SK-N-SH treated with all-trans-retinoic acid at 6 μM for 48 hours (cell line): ENCODE data around the gene TGOLN2.
A peak's percentile ranks its signal among the peaks of the same experiment; 100 is the strongest.

Source experiments
- ARNTL ChIP-seq: fragments of 450-650 bp; formaldehyde crosslinking; IDR thresholded peaks from 2 replicates; pipeline ENCODE4 v1.5.0; 2020; ENCODE audit warnings: low read depth, mild to moderate bottlenecking, moderate library complexity, borderline replicate concordance
- ISL1 ChIP-seq: fragments of 250-450 bp; sonication (Bioruptor Pico); IDR thresholded peaks from 2 replicates; pipeline ENCODE4 v2.1.2; 2022; ENCODE audit warnings: mild to moderate bottlenecking, moderate library complexity
- TCF4 ChIP-seq: fragments of 250-450 bp; sonication (Bioruptor Pico); IDR thresholded peaks from 2 replicates; pipeline ENCODE4 v1.8.0; 2021; ENCODE audit warnings: mild to moderate bottlenecking, moderate library complexity, borderline replicate concordance
- ZFP3 ChIP-seq: fragments of 250-450 bp; sonication (Bioruptor Pico); IDR thresholded peaks from 2 replicates; pipeline ENCODE4 v1.5.0; 2020; ENCODE audit warnings: mild to moderate bottlenecking, moderate library complexity
- TF ChIP-seq, protein P1 (sequence below): fragments of 250-450 bp; sonication (Bioruptor Pico); IDR thresholded peaks from 2 replicates; pipeline ENCODE4 v1.8.0; 2020; ENCODE audit warnings: mild to moderate bottlenecking, moderate library complexity, borderline replicate concordance

DNA sequence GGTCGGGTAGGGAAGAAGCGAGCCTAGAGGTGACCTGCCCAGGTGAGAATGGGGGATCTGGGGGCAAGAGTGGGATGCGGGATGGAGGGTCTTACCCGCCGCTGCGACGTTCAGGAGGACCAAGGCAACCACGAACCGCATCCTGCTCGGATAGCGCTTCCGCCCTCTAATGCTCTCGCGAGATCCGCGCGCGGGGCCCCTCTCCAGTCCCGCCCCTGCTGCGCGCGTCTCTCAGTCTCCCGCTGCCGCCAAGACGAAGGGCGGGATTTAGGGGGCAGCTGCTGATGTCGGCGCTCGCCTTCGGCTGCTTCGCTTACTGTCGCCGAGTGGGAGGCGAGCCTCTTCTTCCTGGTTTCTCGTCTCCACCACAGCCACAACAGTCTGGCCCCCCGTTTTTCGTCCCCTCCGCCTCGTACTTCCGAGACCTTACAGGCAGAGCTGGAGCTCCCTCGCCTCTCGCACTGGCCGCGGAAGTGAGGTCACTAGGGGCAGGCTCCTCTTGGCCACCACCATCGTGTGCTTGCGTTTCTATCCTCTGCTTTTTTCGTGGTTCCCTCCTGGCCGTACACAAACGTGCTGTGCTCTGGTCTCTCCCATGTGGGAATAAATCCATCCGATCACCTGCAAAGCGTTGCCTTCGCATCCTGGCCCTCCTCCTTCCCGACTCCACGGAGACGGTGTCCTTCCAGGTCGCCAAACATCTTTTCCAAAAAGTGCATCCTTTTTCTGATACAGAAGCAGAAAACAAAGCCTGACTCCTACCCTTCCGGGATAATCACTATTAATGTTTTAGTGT, at the start of gene TGOLN2:
- TF ChIP-seq, protein P1, sequence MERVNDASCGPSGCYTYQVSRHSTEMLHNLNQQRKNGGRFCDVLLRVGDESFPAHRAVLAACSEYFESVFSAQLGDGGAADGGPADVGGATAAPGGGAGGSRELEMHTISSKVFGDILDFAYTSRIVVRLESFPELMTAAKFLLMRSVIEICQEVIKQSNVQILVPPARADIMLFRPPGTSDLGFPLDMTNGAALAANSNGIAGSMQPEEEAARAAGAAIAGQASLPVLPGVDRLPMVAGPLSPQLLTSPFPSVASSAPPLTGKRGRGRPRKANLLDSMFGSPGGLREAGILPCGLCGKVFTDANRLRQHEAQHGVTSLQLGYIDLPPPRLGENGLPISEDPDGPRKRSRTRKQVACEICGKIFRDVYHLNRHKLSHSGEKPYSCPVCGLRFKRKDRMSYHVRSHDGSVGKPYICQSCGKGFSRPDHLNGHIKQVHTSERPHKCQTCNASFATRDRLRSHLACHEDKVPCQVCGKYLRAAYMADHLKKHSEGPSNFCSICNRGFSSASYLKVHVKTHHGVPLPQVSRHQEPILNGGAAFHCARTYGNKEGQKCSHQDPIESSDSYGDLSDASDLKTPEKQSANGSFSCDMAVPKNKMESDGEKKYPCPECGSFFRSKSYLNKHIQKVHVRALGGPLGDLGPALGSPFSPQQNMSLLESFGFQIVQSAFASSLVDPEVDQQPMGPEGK (CRISPR knock-in tag): 0 out of 2 replicates have a peak, but pooled peaks have one; percentile 42
- TF ChIP-seq TCF4 (CRISPR knock-in tag) (no peak), ISL1 (CRISPR knock-in tag) (no peak), ARNTL (CRISPR knock-in tag) (no peak), ZFP3 (CRISPR knock-in tag) (no peak)
